Muscle layer of colon (tissue), 2 donors: ENCODE results near the gene PCYT2.

ENCODE experiments used
- H3K27ac ChIP-seq: one replicate; pipeline ENCODE4 v1.7.0; 2013; ENCODE audit warnings: low read depth, mild to moderate bottlenecking, low read length, moderate library complexity
- H3K27me3 ChIP-seq, 2 donors: one replicate each; pipeline ENCODE4 v1.7.0; 2013; ENCODE audit warnings: low read length in 2 of 2, mild to moderate bottlenecking in 2 of 2; ENCODE audit not compliant: insufficient read depth in 2 of 2, control insufficient read depth in 1 of 2
- H3K36me3 ChIP-seq: one replicate; pipeline ENCODE4 v1.7.0; 2013; ENCODE audit warnings: mild to moderate bottlenecking, low read length; ENCODE audit not compliant: insufficient read depth
- H3K4me1 ChIP-seq: one replicate; pipeline ENCODE4 v1.7.0; 2013; ENCODE audit warnings: mild to moderate bottlenecking, low read length; ENCODE audit not compliant: insufficient read depth
- H3K4me3 ChIP-seq, 2 donors: one replicate each; pipeline ENCODE4 v1.7.0; 2013; ENCODE audit warnings: low read length in 2 of 2, low read depth in 1 of 2, mild to moderate bottlenecking in 1 of 2, moderate library complexity in 1 of 2
- H3K9ac ChIP-seq: one replicate; pipeline ENCODE4 v1.7.0; 2013; ENCODE audit warnings: low read length
- H3K9me3 ChIP-seq: one replicate; pipeline ENCODE4 v1.7.0; 2013; ENCODE audit warnings: mild to moderate bottlenecking, low read length
- donor health status: abdominal sarcoma.
- donor health status: Adenocarcinoma of cecum.

PCYT2 gene

GRCh38 chr17:81911277-81911961 is at the start of gene PCYT2:
Gene PCYT2 (minus strand): TSS chr17:81911399. CDS start chr17:81911355, 44 bp downstream.
- H3K9me3 ChIP-seq: no peaks in the 10 kb centered on the region
- H3K4me1 ChIP-seq: peaks cover 13% of the 10 kb centered on the region
- peaks cover 39% of the 10 kb centered on the region for H3K36me3 ChIP-seq
- H3K9ac ChIP-seq: peak within 1 kb of the TSS; percentile 39
- H3K27ac ChIP-seq: peak within 1 kb of the TSS; percentile 3
- peak within 1 kb of the TSS; percentile 70 to 83 for H3K4me3 ChIP-seq
- no peaks in the 10 kb centered on the region for H3K27me3 ChIP-seq

GRCh38 chr17:81960130-81960958 is 49.1 kb upstream of the PCYT2 start:
- no peak overlapping the region for H3K9ac ChIP-seq
- peak overlapping the region in 1 of 2 donors; percentile 50 for H3K4me3 ChIP-seq

GRCh38 chr17:81959362-81960129 is 48.3 kb upstream of the PCYT2 start:
- Histone ChIP-seq H3K27me3 (peaks cover 17 to 64% of the 10 kb centered on the region in 2 donors), H3K27ac (no peak overlapping the region), H3K9me3 (no peaks in the 10 kb centered on the region), H3K4me1 (no peaks in the 10 kb centered on the region), H3K9ac (no peak overlapping the region), H3K36me3 (no peaks in the 10 kb centered on the region), H3K4me3 (peak overlapping the region in 1 of 2 donors; percentile 50)

More at GRCh38 chr17:81960130-81960958, 49.1 kb upstream of the PCYT2 start:
- H3K36me3 ChIP-seq: no peaks in the 10 kb centered on the region
- no peak overlapping the region for H3K27ac ChIP-seq
- H3K9me3 ChIP-seq: no peaks in the 10 kb centered on the region
- no peaks in the 10 kb centered on the region for H3K4me1 ChIP-seq
- peaks cover 17 to 64% of the 10 kb centered on the region in 2 donors for H3K27me3 ChIP-seq

GRCh38 chr17:81958633-81959342 is 47.6 kb upstream of the PCYT2 start:
- H3K36me3 ChIP-seq: no peaks in the 10 kb centered on the region
- no peak overlapping the region for H3K4me3 ChIP-seq

GRCh38 chr17:81957691-81958432 is 46.7 kb upstream of the PCYT2 start:
- H3K4me1 ChIP-seq: no peaks in the 10 kb centered on the region
- H3K9ac ChIP-seq: no peak overlapping the region
- no peak overlapping the region for H3K27ac ChIP-seq
- H3K9me3 ChIP-seq: no peaks in the 10 kb centered on the region
- H3K36me3 ChIP-seq: no peaks in the 10 kb centered on the region
- H3K27me3 ChIP-seq: peaks cover 17 to 66% of the 10 kb centered on the region in 2 donors
- no peak overlapping the region for H3K4me3 ChIP-seq

More at GRCh38 chr17:81958633-81959342, 47.6 kb upstream of the PCYT2 start:
- H3K4me1 ChIP-seq: no peaks in the 10 kb centered on the region
- H3K27ac ChIP-seq: no peak overlapping the region
- no peaks in the 10 kb centered on the region for H3K9me3 ChIP-seq
- no peak overlapping the region for H3K9ac ChIP-seq
- peaks cover 17 to 69% of the 10 kb centered on the region in 2 donors for H3K27me3 ChIP-seq

- Histone ChIP-seq H3K4me1 (no peaks in the 10 kb centered on the region), H3K9ac (no peak overlapping the region), H3K4me3 (no peak overlapping the region), H3K27ac (no peak overlapping the region), H3K9me3 (no peaks in the 10 kb centered on the region), H3K36me3 (no peaks in the 10 kb centered on the region), H3K27me3 (peaks cover 13 to 59% of the 10 kb centered on the region in 2 donors)
Observed at GRCh38 chr17:81956607-81957589, 45.7 kb upstream of the PCYT2 start.

GRCh38 chr17:81955756-81956544 is 44.8 kb upstream of the PCYT2 start:
- H3K27me3 ChIP-seq: peaks cover 12 to 56% of the 10 kb centered on the region in 2 donors
- H3K27ac ChIP-seq: no peak overlapping the region
- H3K9me3 ChIP-seq: no peaks in the 10 kb centered on the region
- H3K36me3 ChIP-seq: no peaks in the 10 kb centered on the region
- H3K4me1 ChIP-seq: no peaks in the 10 kb centered on the region
- H3K4me3 ChIP-seq: no peak overlapping the region
- H3K9ac ChIP-seq: no peak overlapping the region

- Histone ChIP-seq H3K9ac (no peak overlapping the region), H3K36me3 (no peaks in the 10 kb centered on the region), H3K4me1 (no peaks in the 10 kb centered on the region), H3K27me3 (peaks cover 12 to 51% of the 10 kb centered on the region in 2 donors), H3K27ac (no peak overlapping the region), H3K9me3 (no peaks in the 10 kb centered on the region), H3K4me3 (no peak overlapping the region)
Observed at GRCh38 chr17:81955058-81955681, 44.0 kb upstream of the PCYT2 start.
